Immature natural killer cell (primary cell): ENCODE data around the gene PDCD10. TPM values are rescaled to one million over a fixed set of nuclear protein-coding genes. Genes with fewer than 3 reads are reported as not detected.

Experiments
- DNase-seq, 3 donors: peaks; one replicate each; pipeline ENCODE4 v3.0.0; 2022; ENCODE audit warnings: mixed read lengths in 1 of 3
- H3K27ac Mint-ChIP-seq, 6 donors: one replicate each; pipeline ENCODE4 v1.8.0; 2020; ENCODE audit warnings: mixed read lengths in 6 of 6, mild to moderate bottlenecking in 5 of 6, inconsistent platforms in 4 of 6, moderate library complexity in 3 of 6
- H3K27me3 Mint-ChIP-seq, 3 donors: one replicate each; pipeline ENCODE4 v1.8.0; 2020 to 2021; ENCODE audit warnings: low read depth in 3 of 3, mild to moderate bottlenecking in 3 of 3, mixed read lengths in 3 of 3, moderate library complexity in 3 of 3, inconsistent platforms in 1 of 3
- H3K36me3 Mint-ChIP-seq, 3 donors: one replicate each; pipeline ENCODE4 v1.8.0; 2020; ENCODE audit warnings: mixed read lengths in 3 of 3, inconsistent platforms in 2 of 3, mild to moderate bottlenecking in 2 of 3
- H3K4me1 Mint-ChIP-seq, 2 donors: one replicate each; pipeline ENCODE4 v1.8.0; 2020; ENCODE audit warnings: inconsistent platforms in 2 of 2, mild to moderate bottlenecking in 2 of 2, mixed read lengths in 2 of 2, moderate library complexity in 1 of 2
- H3K4me3 Mint-ChIP-seq, 5 donors: one replicate each; pipeline ENCODE4 v1.8.0; 2020; ENCODE audit warnings: mild to moderate bottlenecking in 5 of 5, mixed read lengths in 5 of 5, inconsistent platforms in 3 of 5, moderate library complexity in 3 of 5
- H3K9me3 Mint-ChIP-seq, 6 donors: one replicate each; pipeline ENCODE4 v1.8.0; 2020; ENCODE audit warnings: mild to moderate bottlenecking in 6 of 6, mixed read lengths in 6 of 6, inconsistent platforms in 4 of 6, moderate library complexity in 3 of 6
- polyA plus RNA-seq, 3 donors: library from polyadenylated mRNA; unstranded; fragments of 300-500 nt; fragmentation: Illumina TruSeq; gene quantifications; one replicate each; pipeline ENCODE4 v1.2.3, GENCODE V29; 2021

Gene PDCD10
- polyA plus RNA-seq, 3 donors from 2014 or later: 93.4 to 126 (median 106) TPM

DNA sequence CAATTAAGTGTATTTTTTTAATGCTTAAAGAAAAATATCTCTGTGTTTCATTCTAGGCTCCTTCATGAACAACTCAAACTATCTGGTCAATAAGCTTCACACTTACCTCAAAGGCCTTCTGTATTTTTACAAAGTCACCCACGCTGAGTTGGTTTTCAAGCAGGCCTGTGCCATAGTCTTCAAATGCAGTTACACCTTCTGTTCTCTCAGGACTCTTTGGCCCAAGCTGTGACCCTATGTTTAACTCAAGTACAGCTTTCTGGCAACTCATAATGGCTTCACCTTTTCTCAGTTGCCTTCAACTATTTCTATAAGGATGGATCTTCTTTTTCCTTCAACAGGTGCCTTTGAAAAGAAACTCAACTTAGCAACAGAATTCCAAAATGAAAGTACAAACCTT, 81.5 kb downstream of the PDCD10 start:
- Mint-ChIP-seq H3K4me3 (peak overlapping the region in 4 of 5 donors; percentile 11 to 34 (median 30)), H3K27ac (peak overlapping the region in 5 of 6 donors; percentile 9 to 48 (median 26)), H3K9me3 (peaks cover 0 to 2% (median 0%) of the 10 kb centered on the region in 6 donors), H3K36me3 (no peaks in the 10 kb centered on the region), H3K4me1 (peaks cover 40 to 46% of the 10 kb centered on the region in 2 donors), H3K27me3 (peaks cover 0 to 5% (median 2%) of the 10 kb centered on the region in 3 donors)
- no peak for DNase-seq

DNA sequence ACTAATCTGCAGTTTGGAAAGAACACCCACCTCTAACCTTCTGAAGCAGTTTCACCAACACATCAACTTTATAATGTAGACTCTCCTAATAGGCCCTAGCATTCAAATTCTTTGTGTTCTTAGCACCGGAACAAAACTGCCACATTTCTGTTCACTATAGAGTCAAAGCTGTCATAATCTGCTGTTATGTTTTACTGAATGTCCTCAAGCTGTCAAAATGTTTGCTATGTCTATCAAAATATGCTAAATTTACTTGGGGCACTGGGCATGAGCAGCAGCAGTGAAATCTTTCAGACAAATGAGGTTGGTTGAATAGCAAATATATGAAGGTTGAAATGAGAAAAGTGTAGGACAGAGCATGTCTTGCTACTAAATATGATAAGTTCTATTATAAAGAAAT, 82.9 kb downstream of the PDCD10 start:
- Mint-ChIP-seq H3K4me1 (peaks cover 40 to 46% of the 10 kb centered on the region in 2 donors), H3K27ac (no peak overlapping the region), H3K9me3 (peaks cover 0 to 2% (median 0%) of the 10 kb centered on the region in 6 donors), H3K36me3 (no peaks in the 10 kb centered on the region), H3K4me3 (peak overlapping the region in 1 of 5 donors; percentile 27), H3K27me3 (peaks cover 0 to 4% (median 2%) of the 10 kb centered on the region in 3 donors)
- no peak for DNase-seq

GRCh38 chr3:167650459-167650858, 84.2 kb downstream of the PDCD10 start:
- DNase-seq: peak in 2 of 3 donors; percentile 6 to 18
- peak overlapping the region; percentile 33 to 78 (median 67) for H3K27ac Mint-ChIP-seq
- H3K4me1 Mint-ChIP-seq: peaks cover 40 to 46% of the 10 kb centered on the region in 2 donors
- H3K36me3 Mint-ChIP-seq: peaks cover 0 to 7% (median 6%) of the 10 kb centered on the region in 3 donors
- peak overlapping the region; percentile 56 to 74 (median 68) for H3K4me3 Mint-ChIP-seq
- peaks cover 0 to 2% (median 2%) of the 10 kb centered on the region in 6 donors for H3K9me3 Mint-ChIP-seq
- H3K27me3 Mint-ChIP-seq: peaks cover 0 to 3% (median 0%) of the 10 kb centered on the region in 3 donors

GRCh38 chr3:167649746-167650145, 84.9 kb downstream of the PDCD10 start:
- H3K36me3 Mint-ChIP-seq: peaks cover 0 to 8% (median 7%) of the 10 kb centered on the region in 3 donors
- peak overlapping the region; percentile 56 to 74 (median 68) for H3K4me3 Mint-ChIP-seq
- peaks cover 40 to 46% of the 10 kb centered on the region in 2 donors for H3K4me1 Mint-ChIP-seq
- H3K27ac Mint-ChIP-seq: peak overlapping the region in 5 of 6 donors; percentile 17 to 78 (median 67)
- peaks cover 0 to 5% (median 2%) of the 10 kb centered on the region in 6 donors for H3K9me3 Mint-ChIP-seq
- peaks cover 0 to 3% (median 0%) of the 10 kb centered on the region in 3 donors for H3K27me3 Mint-ChIP-seq
- no peak for DNase-seq

DNA sequence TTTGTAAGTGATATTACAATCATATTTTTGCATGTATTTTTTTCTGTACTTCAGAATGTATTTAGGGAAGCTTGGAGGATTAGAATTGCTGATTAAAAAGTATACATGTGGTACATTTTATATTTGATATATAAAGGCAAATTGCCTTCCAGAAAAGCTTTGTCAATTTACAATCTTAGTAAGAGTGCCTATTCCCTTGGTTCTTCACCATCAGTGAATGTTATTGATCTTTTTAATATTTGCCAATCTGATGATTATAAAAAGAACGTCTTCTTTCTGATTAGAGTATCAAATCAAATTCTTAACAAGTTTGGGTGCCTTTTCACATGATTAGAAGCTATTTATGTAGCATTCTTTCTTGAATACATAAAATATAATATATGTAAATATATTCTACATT, 90.1 kb downstream of the PDCD10 start:
- no peak for DNase-seq
- peaks cover 0 to 12% (median 1%) of the 10 kb centered on the region in 6 donors for H3K9me3 Mint-ChIP-seq
- peaks cover 0 to 11% (median 7%) of the 10 kb centered on the region in 3 donors for H3K36me3 Mint-ChIP-seq
- no peak overlapping the region for H3K4me3 Mint-ChIP-seq
- peaks cover 8 to 10% of the 10 kb centered on the region in 2 donors for H3K4me1 Mint-ChIP-seq
- H3K27ac Mint-ChIP-seq: no peak overlapping the region
- peaks cover 0 to 2% (median under 1%) of the 10 kb centered on the region in 3 donors for H3K27me3 Mint-ChIP-seq

Other genes starting within 250 kb of the PDCD10 start
- under 1 TPM in 1 of 3 donors, not detected in 2; 0.21 TPM for gene WDR49, start 81.0 kb downstream of the PDCD10 start, polyA plus RNA-seq
- 10 to 100 TPM; 19.3 to 25.2 (median 19.3) TPM for gene SERPINI1, start 829 bp upstream of the PDCD10 start, polyA plus RNA-seq